A673 (cell line): Measurements from ENCODE around the gene TRAPPC2L. TPM values are rescaled to one million over a fixed set of nuclear protein-coding genes. Genes with fewer than 3 reads are reported as not detected.

Experiments
- BruUV-seq: library from RNA; stranded (reverse); fragments of 400-500 nt; replicated peaks from 2 replicates; lab custom pipeline; 2021; lab: Mats Ljungman, UMichigan
- CTCF ChIA-PET: fragments of 300-600 bp; sonication (Branson Sonifier 250); formaldehyde crosslinking; loops from one replicate; lab custom pipeline; 2022; ENCODE audit warnings: antibody characterized with exemption; lab: Charles Lee
- POLR2A ChIA-PET: fragments of 300-600 bp; sonication (Branson Sonifier 250); formaldehyde crosslinking; loops from one replicate; lab custom pipeline; 2022; ENCODE audit warnings: antibody characterized with exemption; ENCODE audit not compliant: low non-redundant PET; lab: Charles Lee
- DNase-seq: peaks from one replicate; pipeline ENCODE4 v3.0.0-alpha.2; 2015; ENCODE audit warnings: low spot score
- H3K27ac ChIP-seq: fragments of 200-600 bp; sonication (generic); 2 replicates; pipeline ENCODE4 v1.5.1; 2016; ENCODE audit warnings: mixed run types, low read depth, mild to moderate bottlenecking, mixed read lengths, antibody characterized with exemption, low read length; ENCODE audit not compliant: poor library complexity, severe bottlenecking
- H3K27me3 ChIP-seq: fragments of 200-600 bp; sonication (generic); replicated peaks from 2 replicates; pipeline ENCODE4 v1.6.1; 2017; ENCODE audit warnings: mixed run types, low read depth, mild to moderate bottlenecking, mixed read lengths, antibody characterized with exemption, low read length; ENCODE audit not compliant: insufficient read depth, poor library complexity
- H3K36me3 ChIP-seq: fragments of 200-600 bp; sonication (generic); 2 replicates; pipeline ENCODE4 v1.6.1; 2016; ENCODE audit warnings: mixed run types, mild to moderate bottlenecking, mixed read lengths, antibody characterized with exemption, low read length; ENCODE audit not compliant: insufficient read depth, poor library complexity, severe bottlenecking
- H3K4me1 ChIP-seq: fragments of 200-600 bp; sonication (generic); 2 replicates; pipeline ENCODE4 v1.6.1; 2017; ENCODE audit warnings: mixed run types, mild to moderate bottlenecking, mixed read lengths, antibody characterized with exemption, low read length; ENCODE audit not compliant: insufficient read depth, poor library complexity, severe bottlenecking
- H3K4me3 ChIP-seq: fragments of 200-600 bp; sonication (generic); 2 replicates; pipeline ENCODE4 v1.5.1; 2016; ENCODE audit warnings: low read depth, mixed run types, mild to moderate bottlenecking, mixed read lengths, low read length; ENCODE audit not compliant: poor library complexity, severe bottlenecking
- H3K9me3 ChIP-seq: fragments of 200-600 bp; sonication (generic); 2 replicates; pipeline ENCODE4 v1.6.1; 2016; ENCODE audit warnings: mixed run types, low read depth, mild to moderate bottlenecking, mixed read lengths, antibody characterized with exemption, low read length; ENCODE audit not compliant: poor library complexity, severe bottlenecking
- CTCF ChIP-seq: fragments of 300-800, 200-600 bp; sonication (generic); conservative IDR thresholded peaks from 2 replicates; pipeline ENCODE4 v1.5.1; 2017; ENCODE audit warnings: low read depth, mild to moderate bottlenecking, antibody characterized with exemption, low read length, moderate library complexity, mixed read lengths
- EZH2 ChIP-seq: fragments of 200-600 bp; sonication (generic); IDR thresholded peaks from 2 replicates; pipeline ENCODE4 v1.6.1; 2017; ENCODE audit warnings: borderline replicate concordance, low read depth, mild to moderate bottlenecking, mixed read lengths, antibody characterized with exemption, low read length; ENCODE audit not compliant: poor library complexity, severe bottlenecking
- intact Hi-C: fragments of 100-400 bp; cut with micrococcal nuclease; formaldehyde crosslinking; loops from one replicate; pipeline ENCODE4 v1.10.0; 2022; ENCODE audit not compliant: unreplicated experiment
- total RNA-seq: library from RNA; stranded (reverse); gene quantifications from 2 replicates; pipeline ENCODE4 v1.2.3, GENCODE V29; 2021

The TRAPPC2L gene
- total RNA-seq, 1 experiment from 2014 or later: 98.6 TPM

- H3K27ac ChIP-seq: no peak overlapping the region
- H3K4me1 ChIP-seq: no peaks in the 10 kb centered on the region
- no peaks in the 10 kb centered on the region for H3K9me3 ChIP-seq
- no TSS peak for BruUV-seq
- no peaks in the 10 kb centered on the region for H3K36me3 ChIP-seq
- intact Hi-C loops: no loop called here
- no peak for DNase-seq
- TF ChIP-seq EZH2 (no peak), CTCF (no peak)
- ChIA-PET POLR2A (interaction anchor here (0.7 kb wide), 1 partner anchor 10 kb away, joined by 6 read pairs; no protein-coding TSS in a partner anchor), CTCF (no interaction called here)
- no peak overlapping the region for H3K4me3 ChIP-seq
- no peaks in the 10 kb centered on the region for H3K27me3 ChIP-seq
These were observed 38.9 kb upstream of the TRAPPC2L start for GRCh38 chr16:88817785-88818574.

- Histone ChIP-seq H3K27me3 (no peaks in the 10 kb centered on the region), H3K27ac (no peak overlapping the region), H3K9me3 (no peaks in the 10 kb centered on the region), H3K4me3 (no peak overlapping the region), H3K36me3 (no peaks in the 10 kb centered on the region), H3K4me1 (no peaks in the 10 kb centered on the region)
- BruUV-seq: no TSS peak
- CTCF ChIA-PET: no interaction called here
- TF ChIP-seq EZH2: no peak
- TF ChIP-seq CTCF: no peak
- intact Hi-C loops: no loop called here
- POLR2A ChIA-PET: no interaction called here
- DNase-seq: no peak
These were observed 38.4 kb upstream of the TRAPPC2L start for GRCh38 chr16:88818575-88818874.

- no peak for DNase-seq
- ChIA-PET POLR2A (no interaction called here), CTCF (no interaction called here)
- Histone ChIP-seq H3K9me3 (no peaks in the 10 kb centered on the region), H3K27me3 (no peaks in the 10 kb centered on the region), H3K36me3 (no peaks in the 10 kb centered on the region), H3K4me3 (no peak overlapping the region), H3K4me1 (no peaks in the 10 kb centered on the region), H3K27ac (no peak overlapping the region)
- no TSS peak for BruUV-seq
- TF ChIP-seq CTCF: no peak
- no peak for TF ChIP-seq EZH2
- intact Hi-C loops: no loop called here
These were observed 37.8 kb upstream of the TRAPPC2L start for GRCh38 chr16:88819126-88819525.
